Neural cell (in vitro differentiated cells): ENCODE data around the gene TFE3. TPM values are rescaled to one million over a fixed set of nuclear protein-coding genes. Genes with fewer than 3 reads are reported as not detected.

Source experiments
- H2AFZ ChIP-seq: fragments of 200-600, 300-800 bp; sonication (generic), shearing (Covaris generic); 2 replicates; pipeline ENCODE4 v1.6.0; 2014; ENCODE audit warnings: low read depth, mild to moderate bottlenecking, antibody characterized with exemption, low read length, moderate library complexity
- H3F3A ChIP-seq: fragments of 200-600 bp; shearing (Covaris generic); 2 replicates; pipeline ENCODE4 v1.6.1; 2016; ENCODE audit warnings: mild to moderate bottlenecking, moderate library complexity, mixed read lengths, antibody characterized with exemption, low read length; ENCODE audit not compliant: insufficient read depth, poor library complexity, severe bottlenecking
- H3K27ac ChIP-seq: fragments of 200-600, 300-800 bp; sonication (generic), shearing (Covaris generic); 2 replicates; pipeline ENCODE4 v1.5.1; 2014; ENCODE audit warnings: mild to moderate bottlenecking, low read length, moderate library complexity
- H3K27me3 ChIP-seq: fragments of 300-800, 200-600 bp; sonication (generic), shearing (Covaris generic); 2 replicates; pipeline ENCODE4 v1.6.0; 2014; ENCODE audit warnings: mild to moderate bottlenecking, low read depth, low read length, moderate library complexity; ENCODE audit not compliant: insufficient read depth
- H3K36me3 ChIP-seq: fragments of 300-800, 200-600 bp; sonication (generic), shearing (Covaris generic); 2 replicates; pipeline ENCODE4 v1.5.1; 2014; ENCODE audit warnings: mild to moderate bottlenecking, antibody characterized with exemption, low read length, moderate library complexity; ENCODE audit not compliant: insufficient read depth
- H3K4me2 ChIP-seq: fragments of 300-800, 200-600 bp; sonication (generic), shearing (Covaris generic); 2 replicates; pipeline ENCODE4 v1.6.0; 2014; ENCODE audit warnings: mild to moderate bottlenecking, low read length
- H3K4me3 ChIP-seq: fragments of 300-800, 200-600 bp; sonication (generic), shearing (Covaris generic); 2 replicates; pipeline ENCODE4 v1.5.1; 2014; ENCODE audit warnings: mild to moderate bottlenecking, low read length, moderate library complexity
- H3K79me2 ChIP-seq: fragments of 200-600 bp; shearing (Covaris generic); replicated peaks from 2 replicates; pipeline ENCODE4 v1.6.0; 2014; ENCODE audit warnings: mild to moderate bottlenecking, low read length, moderate library complexity; ENCODE audit not compliant: insufficient read depth
- H3K9ac ChIP-seq: fragments of 300-800, 200-600 bp; sonication (generic), shearing (Covaris generic); 2 replicates; pipeline ENCODE4 v1.6.1; 2016; ENCODE audit warnings: mild to moderate bottlenecking, low read length, mixed read lengths
- H3K9me2 ChIP-seq: fragments of 200-600 bp; shearing (Covaris generic); 2 replicates; pipeline ENCODE4 v1.6.1; 2016; ENCODE audit warnings: mild to moderate bottlenecking, low read length, mixed read lengths; ENCODE audit not compliant: insufficient read depth
- H3K9me3 ChIP-seq: fragments of 200-600, 300-800 bp; sonication (generic), shearing (Covaris generic); 2 replicates; pipeline ENCODE4 v1.6.1; 2016; ENCODE audit warnings: mild to moderate bottlenecking, mixed run types, low read length, moderate library complexity, mixed read lengths
- H4K20me1 ChIP-seq: fragments of 200-600 bp; shearing (Covaris generic); 2 replicates; pipeline ENCODE4 v1.6.1; 2016; ENCODE audit warnings: mild to moderate bottlenecking, mixed run types; ENCODE audit not compliant: insufficient read depth
- EP300 ChIP-seq: fragments of 450-650 bp; conservative IDR thresholded peaks from 2 replicates; pipeline ENCODE4 v1.6.1; 2014; ENCODE audit warnings: antibody characterized with exemption, mild to moderate bottlenecking, moderate library complexity; ENCODE audit not compliant: poor library complexity, severe bottlenecking
- EZH2 ChIP-seq: fragments of 200-600, 300-800 bp; shearing (Covaris generic), sonication (generic); IDR thresholded peaks from 2 replicates; pipeline ENCODE4 v1.6.1; 2014; ENCODE audit warnings: antibody characterized with exemption, low read length, borderline replicate concordance, mild to moderate bottlenecking; ENCODE audit not compliant: insufficient read depth, poor library complexity, severe bottlenecking
- MXI1 ChIP-seq: fragments of 450-650 bp; conservative IDR thresholded peaks from 2 replicates; pipeline ENCODE4 v1.6.1; 2014; ENCODE audit warnings: antibody characterized with exemption, mild to moderate bottlenecking; ENCODE audit not compliant: poor library complexity, severe bottlenecking
- POLR2AphosphoS5 ChIP-seq: IDR thresholded peaks from 2 replicates; pipeline ENCODE4 v1.6.1; 2012
- RAD21 ChIP-seq: fragments of 450-650 bp; conservative IDR thresholded peaks from 2 replicates; pipeline ENCODE4 v1.6.1; 2014; ENCODE audit warnings: antibody characterized with exemption, mild to moderate bottlenecking, moderate library complexity
- SMC3 ChIP-seq: fragments of 450-650 bp; conservative IDR thresholded peaks from 2 replicates; pipeline ENCODE4 v1.6.1; 2014; ENCODE audit warnings: antibody characterized with exemption, mild to moderate bottlenecking, moderate library complexity; ENCODE audit not compliant: poor library complexity
- TAF1 ChIP-seq: IDR thresholded peaks from 2 replicates; pipeline ENCODE4 v1.6.1; 2012; ENCODE audit warnings: low read depth
- polyA plus RNA-seq: library from polyadenylated mRNA; depleted of rRNA; stranded (reverse); fragments of >200 nt; gene quantifications from 2 replicates; pipeline ENCODE4 v1.2.3, GENCODE V29; 2014
- TF ChIP-seq, protein P1 (sequence below): IDR thresholded peaks from 2 replicates; pipeline ENCODE4 v1.6.1; 2012; ENCODE audit warnings: borderline replicate concordance
- TF ChIP-seq, protein P2 (sequence below): fragments of 450-650 bp; IDR thresholded peaks from 2 replicates; pipeline ENCODE4 v1.5.1; 2014; ENCODE audit warnings: antibody characterized with exemption, mild to moderate bottlenecking, moderate library complexity; ENCODE audit not compliant: poor library complexity, severe bottlenecking

The TFE3 gene
- polyA plus RNA-seq, 1 donor from 2014 or later = 8.9 TPM

DNA sequence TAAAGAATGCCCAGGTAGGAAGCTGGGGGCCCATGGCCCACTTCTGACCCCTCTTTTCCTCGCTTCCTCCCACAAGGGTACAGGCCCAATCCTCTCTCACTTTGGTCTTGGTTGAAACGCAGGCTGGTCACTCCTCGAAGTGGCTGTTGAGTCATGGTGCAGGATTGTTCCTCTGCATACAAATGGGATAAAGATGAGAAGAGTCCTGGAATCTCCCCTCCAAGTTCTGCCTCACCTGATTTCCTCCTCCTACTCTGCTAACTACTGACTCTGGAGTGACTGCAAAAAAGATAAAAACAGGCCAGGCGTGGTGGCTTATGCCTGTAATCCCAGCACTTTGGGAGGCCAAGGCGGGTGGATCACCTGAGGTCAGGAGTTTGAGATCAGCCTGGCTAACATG lies 34.8 kb upstream of the TFE3 start:
- Histone ChIP-seq H3K79me2 (no peaks in the 10 kb centered on the region), H3K27me3 (no peaks in the 10 kb centered on the region), H3F3A (no peaks in the 10 kb centered on the region), H3K9ac (no peak overlapping the region), H3K4me3 (no peak overlapping the region), H3K4me2 (no peak overlapping the region), H3K9me3 (no peaks in the 10 kb centered on the region), H2AFZ (no peak overlapping the region), H3K9me2 (no peaks in the 10 kb centered on the region), H3K36me3 (no peaks in the 10 kb centered on the region), H3K27ac (no peak overlapping the region), H4K20me1 (no peaks in the 10 kb centered on the region)
- no peak for TF ChIP-seq EZH2
- TF ChIP-seq SMC3 = no peak
- TF ChIP-seq POLR2AphosphoS5 = no peak
- no peak for TF ChIP-seq MXI1
- TF ChIP-seq, protein P1, sequence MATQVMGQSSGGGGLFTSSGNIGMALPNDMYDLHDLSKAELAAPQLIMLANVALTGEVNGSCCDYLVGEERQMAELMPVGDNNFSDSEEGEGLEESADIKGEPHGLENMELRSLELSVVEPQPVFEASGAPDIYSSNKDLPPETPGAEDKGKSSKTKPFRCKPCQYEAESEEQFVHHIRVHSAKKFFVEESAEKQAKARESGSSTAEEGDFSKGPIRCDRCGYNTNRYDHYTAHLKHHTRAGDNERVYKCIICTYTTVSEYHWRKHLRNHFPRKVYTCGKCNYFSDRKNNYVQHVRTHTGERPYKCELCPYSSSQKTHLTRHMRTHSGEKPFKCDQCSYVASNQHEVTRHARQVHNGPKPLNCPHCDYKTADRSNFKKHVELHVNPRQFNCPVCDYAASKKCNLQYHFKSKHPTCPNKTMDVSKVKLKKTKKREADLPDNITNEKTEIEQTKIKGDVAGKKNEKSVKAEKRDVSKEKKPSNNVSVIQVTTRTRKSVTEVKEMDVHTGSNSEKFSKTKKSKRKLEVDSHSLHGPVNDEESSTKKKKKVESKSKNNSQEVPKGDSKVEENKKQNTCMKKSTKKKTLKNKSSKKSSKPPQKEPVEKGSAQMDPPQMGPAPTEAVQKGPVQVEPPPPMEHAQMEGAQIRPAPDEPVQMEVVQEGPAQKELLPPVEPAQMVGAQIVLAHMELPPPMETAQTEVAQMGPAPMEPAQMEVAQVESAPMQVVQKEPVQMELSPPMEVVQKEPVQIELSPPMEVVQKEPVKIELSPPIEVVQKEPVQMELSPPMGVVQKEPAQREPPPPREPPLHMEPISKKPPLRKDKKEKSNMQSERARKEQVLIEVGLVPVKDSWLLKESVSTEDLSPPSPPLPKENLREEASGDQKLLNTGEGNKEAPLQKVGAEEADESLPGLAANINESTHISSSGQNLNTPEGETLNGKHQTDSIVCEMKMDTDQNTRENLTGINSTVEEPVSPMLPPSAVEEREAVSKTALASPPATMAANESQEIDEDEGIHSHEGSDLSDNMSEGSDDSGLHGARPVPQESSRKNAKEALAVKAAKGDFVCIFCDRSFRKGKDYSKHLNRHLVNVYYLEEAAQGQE = no peak
- TF ChIP-seq, protein P2, sequence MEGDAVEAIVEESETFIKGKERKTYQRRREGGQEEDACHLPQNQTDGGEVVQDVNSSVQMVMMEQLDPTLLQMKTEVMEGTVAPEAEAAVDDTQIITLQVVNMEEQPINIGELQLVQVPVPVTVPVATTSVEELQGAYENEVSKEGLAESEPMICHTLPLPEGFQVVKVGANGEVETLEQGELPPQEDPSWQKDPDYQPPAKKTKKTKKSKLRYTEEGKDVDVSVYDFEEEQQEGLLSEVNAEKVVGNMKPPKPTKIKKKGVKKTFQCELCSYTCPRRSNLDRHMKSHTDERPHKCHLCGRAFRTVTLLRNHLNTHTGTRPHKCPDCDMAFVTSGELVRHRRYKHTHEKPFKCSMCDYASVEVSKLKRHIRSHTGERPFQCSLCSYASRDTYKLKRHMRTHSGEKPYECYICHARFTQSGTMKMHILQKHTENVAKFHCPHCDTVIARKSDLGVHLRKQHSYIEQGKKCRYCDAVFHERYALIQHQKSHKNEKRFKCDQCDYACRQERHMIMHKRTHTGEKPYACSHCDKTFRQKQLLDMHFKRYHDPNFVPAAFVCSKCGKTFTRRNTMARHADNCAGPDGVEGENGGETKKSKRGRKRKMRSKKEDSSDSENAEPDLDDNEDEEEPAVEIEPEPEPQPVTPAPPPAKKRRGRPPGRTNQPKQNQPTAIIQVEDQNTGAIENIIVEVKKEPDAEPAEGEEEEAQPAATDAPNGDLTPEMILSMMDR = no peak
- TF ChIP-seq RAD21 = no peak
- no peak for TF ChIP-seq TAF1

DNA sequence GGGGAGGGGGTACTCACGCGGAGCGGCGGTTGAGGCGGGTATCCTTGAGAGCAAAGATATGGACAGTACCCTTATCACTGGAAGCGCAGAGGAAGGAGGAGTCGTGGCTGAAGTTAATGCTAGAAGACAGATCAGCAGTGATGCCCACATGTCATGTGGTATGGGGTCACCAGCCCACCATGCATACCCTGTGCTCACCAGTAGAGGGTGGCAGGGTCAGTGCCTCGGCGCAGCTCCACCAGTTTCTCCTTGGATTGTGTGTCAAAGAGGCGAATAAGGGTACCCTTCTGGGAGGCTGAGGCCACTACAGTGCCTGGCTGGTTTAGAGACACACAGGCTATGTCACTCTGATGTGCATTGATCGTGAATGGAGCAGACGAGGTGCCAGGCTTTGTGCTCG lies 32.2 kb upstream of the TFE3 start:
- Histone ChIP-seq H3K27me3 (no peaks in the 10 kb centered on the region), H4K20me1 (no peaks in the 10 kb centered on the region), H3K79me2 (no peaks in the 10 kb centered on the region), H3K9ac (no peak overlapping the region), H3K36me3 (no peaks in the 10 kb centered on the region), H3K9me2 (no peaks in the 10 kb centered on the region), H3K4me2 (no peak overlapping the region), H2AFZ (no peak overlapping the region), H3F3A (no peaks in the 10 kb centered on the region), H3K4me3 (no peak overlapping the region), H3K27ac (no peak overlapping the region), H3K9me3 (no peaks in the 10 kb centered on the region)
- TF ChIP-seq MXI1 (no peak), TAF1 (no peak), POLR2AphosphoS5 (no peak), RAD21 (no peak), SMC3 (no peak), EP300 (no peak), EZH2 (no peak)
- TF ChIP-seq, protein P2 = no peak
- TF ChIP-seq, protein P1 = no peak
